SJSA1 (cell line): ENCODE measurements around the gene SLC44A1. TPM values are rescaled to one million over a fixed set of nuclear protein-coding genes. Genes with fewer than 3 reads are reported as not detected.

Experiments used
- DNase-seq, 2 experiments: peaks; one replicate each; pipeline ENCODE4 v3.0.0-alpha.2; 2015 to 2020; ENCODE audit warnings: low spot score in 2 of 2, low read depth in 1 of 2
- H3K27ac ChIP-seq: fragments of 250-450 bp; sonication (Bioruptor Pico); 2 replicates; pipeline ENCODE4 v1.5.1; 2020; ENCODE audit warnings: mild to moderate bottlenecking, moderate library complexity
- H3K27me3 ChIP-seq: fragments of 250-450 bp; sonication (Bioruptor Pico); replicated peaks from 2 replicates; pipeline ENCODE4 v1.5.1; 2020; ENCODE audit warnings: mild to moderate bottlenecking, moderate library complexity
- H3K36me3 ChIP-seq: fragments of 250-450 bp; sonication (Bioruptor Pico); 2 replicates; pipeline ENCODE4 v1.5.1; 2020; ENCODE audit warnings: mild to moderate bottlenecking
- H3K4me1 ChIP-seq: fragments of 250-450 bp; sonication (Bioruptor Pico); replicated peaks from 2 replicates; pipeline ENCODE4 v1.6.1; 2021; ENCODE audit warnings: mild to moderate bottlenecking
- H3K4me3 ChIP-seq: fragments of 250-450 bp; sonication (Bioruptor Pico); 2 replicates; pipeline ENCODE4 v1.5.1; 2020; ENCODE audit warnings: mild to moderate bottlenecking
- H3K9me3 ChIP-seq: fragments of 250-450 bp; sonication (Bioruptor Pico); replicated peaks from 2 replicates; pipeline ENCODE4 v1.5.1; 2020; ENCODE audit warnings: mild to moderate bottlenecking
- total RNA-seq: library from RNA; depleted of rRNA; stranded (reverse); fragments of >200 nt; shearing (Covaris generic); gene quantifications from 2 replicates; pipeline ENCODE4 v1.2.3, GENCODE V29; 2014

The SLC44A1 gene
- total RNA-seq, 1 experiment from 2014 or later, result 59.1 TPM

- peaks cover 4% of the 10 kb centered on the region for H3K4me1 ChIP-seq
- no peaks in the 10 kb centered on the region for H3K27me3 ChIP-seq
- H3K27ac ChIP-seq, result no peak overlapping the region
- H3K4me3 ChIP-seq, result no peak overlapping the region
- H3K9me3 ChIP-seq, result no peaks in the 10 kb centered on the region
- no peak for DNase-seq
- H3K36me3 ChIP-seq, result no peaks in the 10 kb centered on the region
These were observed 175.6 kb downstream of the SLC44A1 start for GRCh38 chr9:105419816-105420597.

- DNase-seq, result no peak
- no peaks in the 10 kb centered on the region for H3K27me3 ChIP-seq
- no peaks in the 10 kb centered on the region for H3K9me3 ChIP-seq
- no peaks in the 10 kb centered on the region for H3K36me3 ChIP-seq
- H3K4me3 ChIP-seq, result no peak overlapping the region
- H3K27ac ChIP-seq, result no peak overlapping the region
- H3K4me1 ChIP-seq, result no peaks in the 10 kb centered on the region
These were observed 176.7 kb downstream of the SLC44A1 start for GRCh38 chr9:105421154-105421553.

DNA sequence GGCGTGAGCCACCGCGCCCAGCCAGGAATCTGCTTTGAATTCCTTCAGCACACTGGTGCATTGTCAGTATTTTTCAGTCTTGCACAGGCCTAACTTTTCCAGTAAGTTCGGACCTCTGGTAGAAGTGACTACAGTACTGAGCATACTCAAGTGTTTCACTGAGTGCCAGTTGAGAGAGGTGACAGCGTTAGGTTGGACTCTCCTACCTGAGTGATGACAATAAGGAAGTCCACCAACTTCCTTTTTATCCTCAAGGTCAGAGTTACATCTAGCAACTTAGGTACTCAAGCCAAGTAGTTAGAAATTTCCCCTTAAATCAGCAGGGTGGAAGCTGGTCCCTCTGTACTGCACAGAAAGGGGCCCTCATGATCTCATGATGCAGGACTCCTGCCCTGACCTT, 177.4 kb downstream of the SLC44A1 start:
- Histone ChIP-seq H3K4me1 (no peaks in the 10 kb centered on the region), H3K27me3 (no peaks in the 10 kb centered on the region), H3K9me3 (no peaks in the 10 kb centered on the region), H3K27ac (no peak overlapping the region), H3K4me3 (no peak overlapping the region), H3K36me3 (no peaks in the 10 kb centered on the region)
- no peak for DNase-seq

DNA sequence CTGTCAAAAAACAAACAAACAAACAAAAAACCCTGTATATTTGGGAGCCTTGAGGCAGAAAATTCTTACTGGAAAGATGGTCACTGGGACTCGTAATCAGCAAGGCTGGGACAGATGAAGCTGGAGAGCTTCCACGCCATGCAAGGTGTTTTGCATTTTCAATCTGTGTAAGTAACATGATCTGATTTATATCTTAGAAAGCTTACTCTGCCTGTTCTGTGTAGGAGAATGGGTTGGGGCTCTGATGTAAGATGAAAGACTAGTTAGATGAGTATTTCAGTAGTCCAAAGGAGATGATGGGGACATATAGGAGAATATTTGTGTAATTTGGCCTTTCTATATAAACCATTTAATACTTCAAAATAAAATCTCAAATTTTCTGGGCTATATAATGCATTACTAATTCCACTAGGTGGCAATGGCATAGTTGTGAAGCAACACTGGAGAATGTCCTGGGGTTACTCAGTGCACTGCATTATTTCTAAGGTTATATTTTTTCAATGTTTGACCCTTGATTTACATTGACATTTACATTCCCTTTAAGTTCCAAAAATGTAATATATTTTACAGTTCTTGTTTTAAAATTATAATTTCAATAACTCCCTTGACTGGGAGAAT, 181.5 kb downstream of the SLC44A1 start:
- Histone ChIP-seq H3K4me3 (no peak overlapping the region), H3K4me1 (no peaks in the 10 kb centered on the region), H3K27ac (no peak overlapping the region), H3K27me3 (no peaks in the 10 kb centered on the region), H3K36me3 (no peaks in the 10 kb centered on the region), H3K9me3 (no peaks in the 10 kb centered on the region)
- DNase-seq, result no peak

GRCh38 chr9:105426657-105427056, 182.2 kb downstream of the SLC44A1 start:
- no peak overlapping the region for H3K27ac ChIP-seq
- DNase-seq, result no peak
- H3K36me3 ChIP-seq, result no peaks in the 10 kb centered on the region
- H3K9me3 ChIP-seq, result no peaks in the 10 kb centered on the region
- no peak overlapping the region for H3K4me3 ChIP-seq
- no peaks in the 10 kb centered on the region for H3K4me1 ChIP-seq
- H3K27me3 ChIP-seq, result no peaks in the 10 kb centered on the region

DNA sequence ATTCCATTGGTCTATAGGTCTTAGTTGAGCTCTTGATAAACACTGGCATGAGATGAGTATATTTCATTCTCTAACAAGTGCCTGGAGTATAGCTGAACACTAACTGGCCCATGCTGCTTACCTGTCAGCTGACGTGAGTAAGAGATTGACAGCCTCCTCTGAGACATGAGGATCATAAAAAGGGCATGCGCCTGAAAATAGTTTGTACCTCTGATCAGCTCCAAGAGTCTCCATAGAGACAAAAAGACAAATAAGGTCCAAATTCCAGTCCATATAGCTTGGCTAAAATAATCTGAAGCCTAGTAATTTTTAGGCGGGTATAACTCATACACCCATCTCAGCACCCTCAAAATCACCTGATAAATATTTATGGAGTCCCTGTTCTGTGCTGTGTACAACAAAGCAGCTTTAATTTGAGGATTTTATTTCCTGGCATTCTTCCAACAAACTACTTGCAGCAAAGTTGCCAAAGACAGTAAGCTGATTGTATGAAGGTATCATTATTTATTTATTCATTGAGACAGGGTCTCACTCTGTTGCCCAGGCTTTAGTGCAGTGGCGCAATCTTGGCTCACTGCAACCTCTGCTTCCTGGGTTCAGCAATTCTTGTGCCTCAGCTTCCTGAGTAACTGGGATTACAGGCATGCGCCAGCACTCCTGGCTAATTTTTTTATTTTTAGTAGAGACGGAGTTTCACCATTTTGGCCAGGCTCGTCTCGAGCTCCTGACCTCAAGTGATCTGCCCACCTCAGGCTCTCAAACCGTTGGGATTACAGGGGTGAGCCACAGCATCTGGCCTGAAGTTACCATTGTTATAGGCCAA, 187.2 kb downstream of the SLC44A1 start:
- Histone ChIP-seq H3K4me3 (no peak overlapping the region), H3K36me3 (no peaks in the 10 kb centered on the region), H3K9me3 (no peaks in the 10 kb centered on the region), H3K27me3 (no peaks in the 10 kb centered on the region), H3K27ac (no peak overlapping the region), H3K4me1 (no peaks in the 10 kb centered on the region)
- no peak for DNase-seq

DNA sequence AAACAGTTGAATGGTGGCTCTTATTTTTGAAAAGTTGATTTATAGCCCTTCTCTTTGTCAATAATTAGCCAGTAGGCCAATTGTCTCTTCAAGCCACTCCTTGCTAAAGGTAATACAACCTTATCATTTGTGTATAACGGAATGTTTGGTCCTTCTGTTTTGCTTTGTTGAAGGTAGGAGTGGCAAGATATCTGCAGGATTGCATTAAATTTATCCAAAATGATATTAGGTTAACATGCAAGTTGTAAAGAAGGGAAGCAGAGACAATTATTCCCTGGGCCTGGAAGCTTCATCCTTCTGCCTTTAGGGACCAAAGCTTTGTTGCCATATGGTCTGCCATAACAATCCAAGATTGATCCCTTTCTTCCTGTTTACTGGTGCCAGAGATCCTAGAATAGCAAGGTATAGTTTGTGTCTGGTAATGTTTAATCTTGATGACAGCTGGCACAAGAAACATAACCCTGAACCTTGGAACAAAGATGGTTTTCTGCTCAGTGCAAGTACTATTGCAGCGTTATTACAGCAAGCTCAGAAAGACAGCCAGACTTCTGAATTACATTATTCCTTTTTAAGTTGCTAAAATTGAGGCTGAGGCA, 187.9 kb downstream of the SLC44A1 start:
- H3K27me3 ChIP-seq, result no peaks in the 10 kb centered on the region
- no peak overlapping the region for H3K4me3 ChIP-seq
- H3K27ac ChIP-seq, result no peak overlapping the region
- no peak for DNase-seq
- H3K4me1 ChIP-seq, result no peaks in the 10 kb centered on the region
- no peaks in the 10 kb centered on the region for H3K9me3 ChIP-seq
- no peaks in the 10 kb centered on the region for H3K36me3 ChIP-seq

DNA sequence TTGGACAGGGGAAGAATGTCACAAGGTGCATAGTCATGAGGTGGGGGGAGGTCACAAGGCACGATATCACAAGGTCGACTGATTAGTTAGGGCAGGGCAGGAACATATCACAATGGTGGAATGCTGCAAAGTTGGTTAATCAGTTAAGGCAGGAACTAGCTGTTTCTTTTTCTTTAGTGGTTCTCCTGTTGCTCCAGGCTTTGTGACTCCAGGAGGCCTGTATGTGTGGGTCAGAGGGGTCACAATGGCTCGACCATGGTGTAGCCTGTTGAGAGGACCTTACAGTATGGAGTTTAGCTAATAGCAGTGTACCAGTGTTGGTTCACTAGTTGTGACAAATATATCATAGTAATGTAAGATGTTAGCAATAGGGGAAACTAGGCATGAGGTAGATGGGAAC, 191.0 kb downstream of the SLC44A1 start:
- no peak for DNase-seq
- Histone ChIP-seq H3K27me3 (no peaks in the 10 kb centered on the region), H3K4me3 (no peak overlapping the region), H3K27ac (no peak overlapping the region), H3K9me3 (no peaks in the 10 kb centered on the region), H3K36me3 (no peaks in the 10 kb centered on the region), H3K4me1 (no peaks in the 10 kb centered on the region; the same call in 1 of the 2 replicates)

DNA sequence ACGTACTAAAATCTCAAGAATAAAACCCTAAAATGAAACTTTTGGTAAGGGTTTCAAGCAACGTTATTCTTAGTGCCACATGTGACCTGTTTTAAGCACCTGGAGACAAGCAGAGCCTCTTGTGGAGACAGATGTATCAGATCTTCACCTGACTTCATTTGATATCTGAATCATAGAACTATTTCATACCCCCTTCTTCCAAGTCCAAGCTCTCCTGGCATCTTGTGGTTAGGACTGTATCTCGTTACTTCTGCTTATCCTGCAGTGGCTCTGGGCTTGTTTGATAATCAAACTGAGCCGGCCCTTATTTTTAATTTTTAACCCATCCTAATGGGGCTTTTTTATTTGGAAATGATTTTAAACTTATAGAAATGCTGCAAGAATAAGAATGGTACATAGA, 192.3 kb downstream of the SLC44A1 start:
- Histone ChIP-seq H3K4me3 (no peak overlapping the region), H3K36me3 (no peaks in the 10 kb centered on the region), H3K9me3 (no peaks in the 10 kb centered on the region), H3K27ac (no peak overlapping the region), H3K4me1 (no peaks in the 10 kb centered on the region; the same call in 1 of the 2 replicates), H3K27me3 (no peaks in the 10 kb centered on the region)
- no peak for DNase-seq

DNA sequence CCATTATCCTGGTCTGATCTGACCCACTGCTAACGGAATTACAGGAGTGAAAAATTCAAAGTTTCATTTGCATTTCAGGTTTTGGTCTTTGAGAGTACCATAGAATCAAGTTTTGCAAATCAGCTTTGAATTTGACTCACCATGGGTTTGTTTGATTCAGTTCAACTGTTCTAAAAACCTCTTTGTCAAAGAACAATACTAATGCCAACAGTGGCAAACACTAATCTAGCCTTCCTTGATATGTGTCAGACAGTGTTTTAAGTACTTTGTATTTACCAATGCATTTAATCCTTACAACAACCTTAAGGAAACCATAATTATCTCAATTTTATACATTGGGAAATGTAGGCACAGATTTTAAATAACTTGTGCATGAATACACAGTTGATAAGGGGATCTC, 193.3 kb downstream of the SLC44A1 start:
- no peak for DNase-seq
- no peak overlapping the region for H3K27ac ChIP-seq
- H3K36me3 ChIP-seq, result no peaks in the 10 kb centered on the region
- H3K9me3 ChIP-seq, result no peaks in the 10 kb centered on the region
- no peaks in the 10 kb centered on the region; the same call in 1 of the 2 replicates for H3K4me1 ChIP-seq
- H3K4me3 ChIP-seq, result no peak overlapping the region
- no peaks in the 10 kb centered on the region for H3K27me3 ChIP-seq

DNA sequence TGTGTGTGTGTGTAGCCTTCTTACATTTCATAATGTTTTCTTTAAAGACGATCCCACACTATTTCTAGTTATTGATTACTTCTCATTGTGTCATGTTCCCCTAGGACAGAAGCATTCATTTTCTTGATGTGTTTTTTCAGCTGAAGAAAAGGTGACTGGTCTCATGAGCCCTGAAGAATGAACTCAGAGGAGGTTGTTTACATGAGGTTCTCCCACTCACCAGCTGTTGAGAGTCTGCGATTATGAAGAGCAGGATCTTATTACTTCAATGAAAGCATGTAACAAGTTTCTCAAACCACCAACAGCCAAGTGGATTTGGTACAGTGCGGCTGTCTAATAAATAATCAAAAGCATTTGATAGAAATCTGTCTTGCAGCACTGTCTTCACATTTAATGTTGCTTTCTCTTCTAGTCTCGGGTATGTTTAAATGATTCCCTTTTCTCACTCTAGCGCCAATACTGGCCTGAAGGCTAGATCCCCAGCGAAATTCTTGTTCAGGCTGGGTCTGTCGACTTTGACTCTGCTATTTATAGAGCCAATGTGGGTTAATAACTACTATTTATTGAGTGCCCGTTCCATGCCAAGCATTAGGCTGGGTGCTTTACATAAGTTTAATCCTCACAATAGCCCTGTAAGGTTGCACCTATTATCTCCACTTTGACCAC, 193.8 kb downstream of the SLC44A1 start:
- Histone ChIP-seq H3K9me3 (no peaks in the 10 kb centered on the region), H3K4me3 (no peak overlapping the region)
- no peak for DNase-seq

DNA sequence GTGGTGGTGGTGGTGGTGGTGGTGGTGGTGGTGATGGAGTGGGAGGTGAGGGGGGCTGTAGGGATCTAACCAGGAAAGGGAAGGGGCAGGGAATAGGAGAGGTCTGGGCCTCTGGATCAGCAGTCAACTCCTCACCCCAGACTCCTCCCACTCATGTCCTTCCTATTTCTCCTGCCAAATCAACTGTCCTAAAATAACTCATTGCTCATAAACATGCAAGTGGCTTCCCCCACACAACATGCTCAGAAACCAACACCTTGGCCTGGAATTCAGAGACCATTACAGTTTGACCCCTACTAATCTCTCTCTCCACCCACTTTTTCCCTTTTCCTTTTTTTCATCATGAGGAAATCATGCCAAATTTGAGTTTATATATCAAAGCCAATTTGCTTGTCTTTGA, 195.0 kb downstream of the SLC44A1 start:
- Histone ChIP-seq H3K27me3 (no peaks in the 10 kb centered on the region), H3K4me3 (no peak overlapping the region), H3K27ac (no peak overlapping the region), H3K36me3 (no peaks in the 10 kb centered on the region), H3K4me1 (no peaks in the 10 kb centered on the region; the same call in 1 of the 2 replicates), H3K9me3 (no peaks in the 10 kb centered on the region)
- DNase-seq, result no peak

More for the DNA sequence above, 193.8 kb downstream of the SLC44A1 start:
- Histone ChIP-seq H3K27ac (no peak overlapping the region), H3K4me1 (no peaks in the 10 kb centered on the region; the same call in 1 of the 2 replicates), H3K36me3 (no peaks in the 10 kb centered on the region), H3K27me3 (no peaks in the 10 kb centered on the region)

DNA sequence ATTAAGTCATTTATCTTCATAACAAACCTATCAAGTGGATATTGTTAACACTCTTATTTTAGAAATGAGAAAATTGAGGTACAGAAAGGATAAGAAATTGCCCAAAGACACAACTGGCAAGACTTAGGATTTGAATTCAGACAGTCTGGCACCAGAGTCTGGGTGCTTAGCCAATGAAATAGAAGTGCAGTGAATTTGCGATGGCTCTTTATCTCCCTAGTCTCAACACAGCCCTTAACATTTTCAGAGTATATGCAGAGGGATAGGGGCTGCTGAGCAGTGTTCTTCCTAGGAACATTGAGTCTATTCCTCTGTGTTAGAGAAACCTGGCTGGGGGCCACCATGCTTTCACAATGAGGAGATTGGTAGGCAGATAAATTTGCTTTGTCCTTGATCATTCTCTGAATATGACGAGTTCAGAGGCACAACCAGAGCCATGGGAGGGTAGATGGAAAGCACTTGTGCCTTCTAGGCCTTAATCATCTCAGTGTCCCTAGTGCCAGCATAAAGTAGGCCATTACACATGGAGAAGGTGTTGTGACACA, 197.2 kb downstream of the SLC44A1 start:
- DNase-seq, result no peak

More for the DNA sequence above, 197.2 kb downstream of the SLC44A1 start:
- Histone ChIP-seq H3K4me1 (no peaks in the 10 kb centered on the region; the same call in 1 of the 2 replicates), H3K36me3 (no peaks in the 10 kb centered on the region), H3K27me3 (no peaks in the 10 kb centered on the region), H3K27ac (no peak overlapping the region), H3K4me3 (no peak overlapping the region), H3K9me3 (no peaks in the 10 kb centered on the region)
